Gastrocnemius medialis (tissue), 4 donors: ENCODE results near the gene CTR9.

Experiments used
- POLR2A ChIP-seq, 2 donors: fragments of 450-650 bp; IDR thresholded peaks; one replicate each; pipeline ENCODE4 v1.6.1; 2017; ENCODE audit warnings: antibody characterized with exemption in 2 of 2, mild to moderate bottlenecking in 2 of 2, moderate library complexity in 2 of 2
- TF ChIP-seq, protein P1 (sequence below), 5 experiments: fragments of 450-650 bp in 3 of 5; fragments of 200-600 bp in 2 of 5; sonication (generic) in 2 of 5; IDR thresholded peaks in 4 of 5; conservative IDR thresholded peaks in 1 of 5; 1 replicate in 4 of 5; 2 replicates in 1 of 5; pipeline ENCODE4 v1.5.1; 2016 to 2019; ENCODE audit warnings: antibody characterized with exemption in 5 of 5, mild to moderate bottlenecking in 3 of 5, moderate library complexity in 3 of 5

GRCh38 chr11:10727146-10727851, 23.7 kb upstream of the CTR9 start:
- TF ChIP-seq, protein P1, sequence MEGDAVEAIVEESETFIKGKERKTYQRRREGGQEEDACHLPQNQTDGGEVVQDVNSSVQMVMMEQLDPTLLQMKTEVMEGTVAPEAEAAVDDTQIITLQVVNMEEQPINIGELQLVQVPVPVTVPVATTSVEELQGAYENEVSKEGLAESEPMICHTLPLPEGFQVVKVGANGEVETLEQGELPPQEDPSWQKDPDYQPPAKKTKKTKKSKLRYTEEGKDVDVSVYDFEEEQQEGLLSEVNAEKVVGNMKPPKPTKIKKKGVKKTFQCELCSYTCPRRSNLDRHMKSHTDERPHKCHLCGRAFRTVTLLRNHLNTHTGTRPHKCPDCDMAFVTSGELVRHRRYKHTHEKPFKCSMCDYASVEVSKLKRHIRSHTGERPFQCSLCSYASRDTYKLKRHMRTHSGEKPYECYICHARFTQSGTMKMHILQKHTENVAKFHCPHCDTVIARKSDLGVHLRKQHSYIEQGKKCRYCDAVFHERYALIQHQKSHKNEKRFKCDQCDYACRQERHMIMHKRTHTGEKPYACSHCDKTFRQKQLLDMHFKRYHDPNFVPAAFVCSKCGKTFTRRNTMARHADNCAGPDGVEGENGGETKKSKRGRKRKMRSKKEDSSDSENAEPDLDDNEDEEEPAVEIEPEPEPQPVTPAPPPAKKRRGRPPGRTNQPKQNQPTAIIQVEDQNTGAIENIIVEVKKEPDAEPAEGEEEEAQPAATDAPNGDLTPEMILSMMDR (IDR thresholded peaks at IDR 0.05 in 4 of 5, conservative IDR thresholded peaks at IDR 0.05 in 1 of 5): no peak
- no peak for TF ChIP-seq POLR2A (IDR thresholded peaks at IDR 0.05)
